H1 (cell line): ENCODE data around the gene AP2B1. TPM values are rescaled to one million over a fixed set of nuclear protein-coding genes. Genes with fewer than 3 reads are reported as not detected.

Experiments used
- ATF3 ChIP-seq: IDR thresholded peaks from 2 replicates; pipeline ENCODE4 v1.6.1; 2011; ENCODE audit warnings: low read depth, mild to moderate bottlenecking, low read length; ENCODE audit not compliant: insufficient read depth
- CEBPB ChIP-seq: IDR thresholded peaks from 2 replicates; pipeline ENCODE4 v1.6.1; 2012; ENCODE audit warnings: low read depth, low read length
- KDM4A ChIP-seq: IDR thresholded peaks from one replicate; pipeline ENCODE4 v1.7.1; 2012; ENCODE audit warnings: low read depth, mild to moderate bottlenecking, moderate library complexity, low read length, inconsistent platforms; ENCODE audit not compliant: severe bottlenecking
- POU5F1 ChIP-seq: IDR thresholded peaks from 2 replicates; pipeline ENCODE4 v1.6.1; 2011; ENCODE audit warnings: low read depth, mild to moderate bottlenecking, low read length, moderate library complexity
- SIX5 ChIP-seq: IDR thresholded peaks from 2 replicates; pipeline ENCODE4 v1.6.1; 2011; ENCODE audit warnings: mild to moderate bottlenecking, low read depth, low read length
- polyA plus RNA-seq, 7 experiments: library from polyadenylated mRNA; depleted of rRNA in 3 of 7; stranded (reverse) in 5 of 7; unstranded in 2 of 7; fragments of >200 nt in 5 of 7; fragments of 200-250 nt in 2 of 7; gene quantifications; 1 replicate in 5 of 7; 2 replicates in 1 of 7; 4 replicates in 1 of 7; pipeline versions ENCODE4 v1.2.1 to v1.2.3, GENCODE V29; 2011 to 2013; ENCODE audit warnings: missing spikeins in 2 of 7, mixed read lengths in 2 of 7
- total RNA-seq: library from RNA; stranded (reverse); fragmentation: NEBNext Ultra II Directional; extraction: Animal tissue kit (Norgen Biotek cat#: 25700); gene quantifications from 2 replicates; pipeline ENCODE4 v1.2.1, GENCODE V29; 2021

Gene AP2B1
- total and polyA plus RNA-seq, 2 of the 8 experiments (the other 6 are each of a cell fraction or from before 2014, with no cell fraction given): 95.5 to 199 TPM

GRCh38 chr17:35715416-35715815, 128.3 kb downstream of the AP2B1 start (continued):
- TF ChIP-seq POU5F1: no peak
- TF ChIP-seq ATF3: no peak
- TF ChIP-seq KDM4A: no peak
- no peak for TF ChIP-seq CEBPB
- no peak for TF ChIP-seq SIX5
- TF ChIP-seq, all 59 proteins: peak for 0
